HG03025 (cell line): ENCODE results near the gene EYS.
"Not testable (repeated sequence)": the region's sequence is repeated elsewhere in the genome, so short reads cannot be mapped to it uniquely, and the experiment has no call there.

Experiments
- ATAC-seq: cut with Tn5 transposase; IDR thresholded peaks from one replicate; pipeline ENCODE4 v1.9.1; 2021; ENCODE audit warnings: mild to moderate bottlenecking, moderate library complexity; ENCODE audit not compliant: unreplicated experiment, low FRiP score

EYS gene

GRCh38 chr6:64281167-64281566 is 1425.9 kb downstream of the EYS start:
- no peak for ATAC-seq

- ATAC-seq: no peak
Measured at GRCh38 chr6:64280569-64280968, 1426.5 kb downstream of the EYS start.

GRCh38 chr6:64270083-64270482 is 1436.9 kb downstream of the EYS start:
- no peak for ATAC-seq

GRCh38 chr6:64266351-64266821 is 1440.6 kb downstream of the EYS start:
- ATAC-seq: peak; percentile 71

GRCh38 chr6:64263778-64264177 is 1443.2 kb downstream of the EYS start:
- no peak for ATAC-seq

- ATAC-seq: no peak
Measured at GRCh38 chr6:64259372-64259771, 1447.7 kb downstream of the EYS start.

- ATAC-seq: no peak
Measured at GRCh38 chr6:64258752-64259151, 1448.3 kb downstream of the EYS start.

GRCh38 chr6:64258302-64258701 is 1448.7 kb downstream of the EYS start:
- no peak for ATAC-seq

- ATAC-seq: no peak
Measured at GRCh38 chr6:64257586-64257985, 1449.4 kb downstream of the EYS start.

GRCh38 chr6:64256483-64256882 is 1450.5 kb downstream of the EYS start:
- ATAC-seq: no peak

GRCh38 chr6:64255000-64255399 is 1452.0 kb downstream of the EYS start:
- ATAC-seq: no peak

GRCh38 chr6:64254558-64254957 is 1452.5 kb downstream of the EYS start:
- no peak for ATAC-seq

GRCh38 chr6:64252256-64252655 is 1454.8 kb downstream of the EYS start:
- ATAC-seq: no peak

GRCh38 chr6:64250126-64250525 is 1456.9 kb downstream of the EYS start:
- ATAC-seq: no peak

- no peak for ATAC-seq
Measured at GRCh38 chr6:64249115-64249514, 1457.9 kb downstream of the EYS start.

- no peak for ATAC-seq
Measured at GRCh38 chr6:64243618-64244017, 1463.4 kb downstream of the EYS start.

- not testable (repeated sequence) for ATAC-seq
Measured at GRCh38 chr6:64238908-64239307, 1468.1 kb downstream of the EYS start.

GRCh38 chr6:64238071-64238470 is 1469.0 kb downstream of the EYS start:
- ATAC-seq: no peak

GRCh38 chr6:64233746-64234145 is 1473.3 kb downstream of the EYS start:
- ATAC-seq: no peak

GRCh38 chr6:64231928-64232327 is 1475.1 kb downstream of the EYS start:
- ATAC-seq: no peak

- ATAC-seq: no peak
Measured at GRCh38 chr6:64230530-64230929, 1476.5 kb downstream of the EYS start.

- no peak for ATAC-seq
Measured at GRCh38 chr6:64227863-64228262, 1479.2 kb downstream of the EYS start.

- ATAC-seq: no peak
Measured at GRCh38 chr6:64225503-64225902, 1481.5 kb downstream of the EYS start.
